H1 (cell line): ENCODE data around the gene DDX56. TPM values are rescaled to one million over a fixed set of nuclear protein-coding genes. Genes with fewer than 3 reads are reported as not detected.

Experiments used
- ASH2L ChIP-seq: fragments of 200-600, 300-600 bp; sonication (generic); IDR thresholded peaks from one replicate; pipeline ENCODE4 v1.7.1; 2017; ENCODE audit warnings: low read length
- BCL11A ChIP-seq, 2 experiments: IDR thresholded peaks; one replicate each; pipeline ENCODE4 v1.6.1; 2011; ENCODE audit warnings: low read depth in 2 of 2, low read length in 2 of 2, mild to moderate bottlenecking in 2 of 2
- CBX5 ChIP-seq: fragments of 300-800, 300-1000 bp; sonication (generic); IDR thresholded peaks from 2 replicates; pipeline ENCODE4 v1.7.1; 2016; ENCODE audit warnings: antibody characterized with exemption, low read length, low read depth
- CBX8 ChIP-seq: fragments of 300-800, 300-1000 bp; sonication (generic); IDR thresholded peaks from 2 replicates; pipeline ENCODE4 v1.7.1; 2016; ENCODE audit warnings: low read depth, low read length, borderline replicate concordance
- CEBPB ChIP-seq: IDR thresholded peaks from 2 replicates; pipeline ENCODE4 v1.6.1; 2012; ENCODE audit warnings: low read depth, low read length
- CREB1 ChIP-seq: IDR thresholded peaks from 2 replicates; pipeline ENCODE4 v1.6.1; 2012; ENCODE audit warnings: inconsistent platforms
- E2F6 ChIP-seq: IDR thresholded peaks from 2 replicates; pipeline ENCODE4 v1.6.1; 2012; ENCODE audit warnings: inconsistent platforms
- EP300 ChIP-seq, 2 experiments: IDR thresholded peaks; 1 replicate in 1 of 2; 2 replicates in 1 of 2; pipeline ENCODE4 v1.6.1; 2011 to 2012; ENCODE audit warnings: low read depth in 2 of 2, low read length in 2 of 2, mild to moderate bottlenecking in 2 of 2, borderline replicate concordance in 1 of 2, inconsistent platforms in 1 of 2, moderate library complexity in 1 of 2
- FOSL1 ChIP-seq: IDR thresholded peaks from 2 replicates; pipeline ENCODE4 v1.6.1; 2011; ENCODE audit warnings: mild to moderate bottlenecking, low read depth, low read length, moderate library complexity; ENCODE audit not compliant: insufficient read depth
- HDAC6 ChIP-seq: IDR thresholded peaks from one replicate; pipeline ENCODE4 v1.7.1; 2012; ENCODE audit warnings: low read depth, mild to moderate bottlenecking, inconsistent platforms, low read length, moderate library complexity
- JUND ChIP-seq: IDR thresholded peaks from 2 replicates; pipeline ENCODE4 v1.6.1; 2011; ENCODE audit warnings: mild to moderate bottlenecking, improper control_type of control experiment, low read length
- KDM4A ChIP-seq: IDR thresholded peaks from one replicate; pipeline ENCODE4 v1.7.1; 2012; ENCODE audit warnings: low read depth, mild to moderate bottlenecking, moderate library complexity, low read length, inconsistent platforms; ENCODE audit not compliant: severe bottlenecking
- POLR2AphosphoS5 ChIP-seq: IDR thresholded peaks from 2 replicates; pipeline ENCODE4 v1.6.1; 2011; ENCODE audit warnings: low read depth, low read length
- RAD21 ChIP-seq, 2 experiments: IDR thresholded peaks in 1 of 2; conservative IDR thresholded peaks in 1 of 2; 2 replicates each; pipeline ENCODE4 v1.6.1; 2011; ENCODE audit warnings: low read depth in 2 of 2, low read length in 2 of 2, improper control_type of control experiment in 1 of 2, inconsistent platforms in 1 of 2, mild to moderate bottlenecking in 1 of 2, moderate library complexity in 1 of 2
- RFX5 ChIP-seq: IDR thresholded peaks from 2 replicates; pipeline ENCODE4 v1.6.1; 2011; ENCODE audit warnings: low read depth, low read length, improper control_type of control experiment, borderline replicate concordance
- RXRA ChIP-seq: IDR thresholded peaks from 2 replicates; pipeline ENCODE4 v1.6.1; 2011; ENCODE audit warnings: low read depth, mild to moderate bottlenecking, low read length, moderate library complexity; ENCODE audit not compliant: insufficient read depth
- SIX5 ChIP-seq: IDR thresholded peaks from 2 replicates; pipeline ENCODE4 v1.6.1; 2011; ENCODE audit warnings: mild to moderate bottlenecking, low read depth, low read length
- SP4 ChIP-seq: IDR thresholded peaks from 2 replicates; pipeline ENCODE4 v1.6.1; 2012; ENCODE audit warnings: low read length, inconsistent platforms
- SRF ChIP-seq: IDR thresholded peaks from 2 replicates; pipeline ENCODE4 v1.6.1; 2011; ENCODE audit warnings: mild to moderate bottlenecking, low read depth, low read length, moderate library complexity
- polyA plus RNA-seq, 7 experiments: library from polyadenylated mRNA; depleted of rRNA in 3 of 7; stranded (reverse) in 5 of 7; unstranded in 2 of 7; fragments of >200 nt in 5 of 7; fragments of 200-250 nt in 2 of 7; gene quantifications; 1 replicate in 5 of 7; 2 replicates in 1 of 7; 4 replicates in 1 of 7; pipeline versions ENCODE4 v1.2.1 to v1.2.3, GENCODE V29; 2011 to 2013; ENCODE audit warnings: missing spikeins in 2 of 7, mixed read lengths in 2 of 7
- total RNA-seq: library from RNA; stranded (reverse); fragmentation: NEBNext Ultra II Directional; extraction: Animal tissue kit (Norgen Biotek cat#: 25700); gene quantifications from 2 replicates; pipeline ENCODE4 v1.2.1, GENCODE V29; 2021

Gene DDX56
- total and polyA plus RNA-seq, 2 of the 8 experiments (the other 6 are each of a cell fraction or from before 2014, with no cell fraction given), result 56.9 to 81.6 TPM

DNA sequence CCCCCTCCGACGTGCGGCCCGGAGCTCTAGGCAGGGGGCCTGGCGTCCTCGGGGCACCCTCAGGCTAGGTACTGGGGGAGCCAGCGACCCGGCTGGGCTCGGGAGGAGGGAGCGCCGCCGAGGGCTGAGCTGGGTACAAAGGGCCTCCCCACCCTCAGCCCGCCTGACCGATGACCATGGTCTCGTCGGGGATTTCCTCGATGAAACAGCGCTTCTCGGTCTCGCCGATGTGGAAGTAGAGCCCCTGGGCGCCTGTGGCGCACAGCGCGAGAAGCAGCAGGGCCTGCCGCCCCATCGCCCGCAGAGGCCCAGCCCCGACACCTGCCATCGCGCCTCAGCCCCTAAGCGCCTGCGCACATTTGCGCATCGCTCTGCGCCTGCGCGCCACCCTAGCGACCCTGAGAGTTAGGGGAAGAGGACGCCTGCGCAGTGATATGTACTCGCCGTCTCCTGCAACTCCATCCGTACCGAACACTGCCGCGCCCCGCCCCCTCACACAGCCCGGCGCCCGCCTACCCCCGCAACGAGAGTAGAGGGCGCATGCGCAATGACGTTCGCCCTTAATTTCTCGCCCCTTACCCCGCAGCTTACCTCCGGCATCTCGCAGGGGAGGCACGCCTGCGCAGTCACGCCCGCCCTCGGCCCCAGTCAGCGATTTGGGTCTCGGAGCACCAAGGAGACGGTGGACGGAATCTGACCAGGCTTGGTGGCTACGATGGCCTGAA is 8.3 kb upstream of the DDX56 start, which contains the start of gene TMED4 (continued):
- TF ChIP-seq SRF (no peak), BCL11A (IDR thresholded peaks at IDR 0.05; ENCODE audit: low read depth in 2 of 2, low read length in 2 of 2) (no peak), CREB1 (peak; percentile 89), RFX5 (no peak), SIX5 (no peak), RAD21 (IDR thresholded peaks at IDR 0.05 in 1 of 2, conservative IDR thresholded peaks at IDR 0.05 in 1 of 2; ENCODE audit: low read depth in 2 of 2, low read length in 2 of 2) (no peak), ASH2L (peak; percentile 5), E2F6 (peak; percentile 42), SP4 (no peak), FOSL1 (no peak), KDM4A (peak; percentile 61), HDAC6 (no peak), EP300 (IDR thresholded peaks at IDR 0.05; ENCODE audit: borderline replicate concordance in 1 of 2, low read depth in 2 of 2, low read length in 2 of 2) (no peak), CBX5 (no peak), CBX8 (no peak), RXRA (no peak), JUND (no peak), POLR2AphosphoS5 (peak; percentile 91), CEBPB (no peak)
